Ovary (tissue), 9 donors: ENCODE results near the gene TNFAIP8L3. TPM values are rescaled to one million over a fixed set of nuclear protein-coding genes. Genes with fewer than 3 reads are reported as not detected.
A peak's percentile ranks its signal among the peaks of the same experiment; 100 is the strongest.

Experiments
- DNase-seq, 5 donors: peaks; one replicate each; pipeline ENCODE4 v3.0.0-alpha.2; 2019 to 2020
- H3K27ac ChIP-seq, 2 donors: fragments of 200-600 bp; one replicate each; pipeline versions ENCODE4 v1.5.1 to v1.8.0; 2019 to 2022
- H3K27me3 ChIP-seq: fragments of 200-600 bp; one replicate; pipeline ENCODE4 v1.8.0; 2022
- H3K36me3 ChIP-seq: fragments of 200-600 bp; sonication (generic); one replicate; pipeline ENCODE4 v1.5.1; 2019
- H3K4me1 ChIP-seq: one replicate; pipeline ENCODE4 v1.8.1; 2013; ENCODE audit warnings: mild to moderate bottlenecking, moderate library complexity; ENCODE audit not compliant: insufficient read depth
- H3K4me3 ChIP-seq: fragments of 200-600 bp; sonication (generic); one replicate; pipeline ENCODE4 v1.5.1; 2017
- H3K9me3 ChIP-seq, 2 donors: fragments of 200-600 bp in 1 of 2; sonication (generic) in 1 of 2; one replicate each; pipeline versions ENCODE4 v1.5.1 to v1.8.1; 2013 to 2019; ENCODE audit warnings: mild to moderate bottlenecking in 1 of 2, moderate library complexity in 1 of 2
- EP300 ChIP-seq: sonication (generic); formaldehyde crosslinking; IDR thresholded peaks from one replicate; pipeline ENCODE4 v1.6.1; 2017; ENCODE audit warnings: antibody characterized with exemption
- POLR2A ChIP-seq: fragments of 450-650 bp; IDR thresholded peaks from one replicate; pipeline ENCODE4 v1.6.1; 2017; ENCODE audit warnings: antibody characterized with exemption, mild to moderate bottlenecking, moderate library complexity
- WGBS, 3 donors: extraction: QIAGEN DNeasy Blood & Tissue Kit in 1 of 3; methylation state at CpG; one replicate each; pipeline versions ENCODE4 v1.1.5 to v1.1.7; 2013 to 2017; 5-methylcytosine and 5-hydroxymethylcytosine counted together
- intact Hi-C, 4 donors: fragments of 100-400 bp; cut with DNase I; formaldehyde crosslinking; loops; one replicate each; pipeline versions ENCODE4 v1.11.0 to v1.15.1; 2022 to 2023
- polyA plus RNA-seq, 2 donors: library from polyadenylated mRNA; stranded (reverse); fragments of 200-250 nt in 1 of 2; fragments of 350-450 nt in 1 of 2; fragmentation: Illumina TruSeq in 1 of 2; extraction: RNeasy Lipid Tissue Mini Kit (QIAGEN cat#74804) in 1 of 2; gene quantifications; one replicate each; pipeline ENCODE4 v1.2.3, GENCODE V29; 2013 to 2014
- total RNA-seq, 7 donors: library from RNA; depleted of rRNA in 2 of 7; stranded (reverse); fragments of >200 nt in 2 of 7; fragmentation: NEBNext Ultra II Directional in 3 of 7; extraction: Animal tissue kit (Norgen Biotek cat#: 25700) in 3 of 7; gene quantifications; one replicate each; pipeline versions ENCODE4 v1.1.0 to v1.2.4, GENCODE V29; 2016 to 2023
- TF ChIP-seq, protein P1 (sequence below), 3 donors: fragments of 450-650 bp in 2 of 3; fragments of 200-600 bp in 1 of 3; IDR thresholded peaks; one replicate each; pipeline versions ENCODE4 v1.5.1 to v1.8.0; 2016 to 2022; ENCODE audit warnings: antibody characterized with exemption in 3 of 3, mild to moderate bottlenecking in 1 of 3
- donor health status: DM: no; HTN: no; CAD: no; lungs with moderate emphysema.
- donor health status: DM: no; HTN: no; CAD: no.
- donor health status: Bipolar disorder and iron deficiency.
- donor health status: DM: yes; HTN: yes; CAD: no.
- donor health status: DM: no; HTN: no; CAD: no.
- donor health status: DM: yes; HTN: yes; CAD: no.

Gene TNFAIP8L3
- total and polyA plus RNA-seq, 9 donors, result 10.2 to 76.5 (median 24.1) TPM

GRCh38 chr15:51051776-51052175, 42.9 kb downstream of the TNFAIP8L3 start:
- no peaks in the 10 kb centered on the region for H3K9me3 ChIP-seq
- H3K36me3 ChIP-seq, result no peaks in the 10 kb centered on the region
- 62 to 74% (median 70%) methylated on average over 3 of the region's 3 CpGs for WGBS, 3 donors
- no peak for TF ChIP-seq POLR2A
- TF ChIP-seq, protein P1, sequence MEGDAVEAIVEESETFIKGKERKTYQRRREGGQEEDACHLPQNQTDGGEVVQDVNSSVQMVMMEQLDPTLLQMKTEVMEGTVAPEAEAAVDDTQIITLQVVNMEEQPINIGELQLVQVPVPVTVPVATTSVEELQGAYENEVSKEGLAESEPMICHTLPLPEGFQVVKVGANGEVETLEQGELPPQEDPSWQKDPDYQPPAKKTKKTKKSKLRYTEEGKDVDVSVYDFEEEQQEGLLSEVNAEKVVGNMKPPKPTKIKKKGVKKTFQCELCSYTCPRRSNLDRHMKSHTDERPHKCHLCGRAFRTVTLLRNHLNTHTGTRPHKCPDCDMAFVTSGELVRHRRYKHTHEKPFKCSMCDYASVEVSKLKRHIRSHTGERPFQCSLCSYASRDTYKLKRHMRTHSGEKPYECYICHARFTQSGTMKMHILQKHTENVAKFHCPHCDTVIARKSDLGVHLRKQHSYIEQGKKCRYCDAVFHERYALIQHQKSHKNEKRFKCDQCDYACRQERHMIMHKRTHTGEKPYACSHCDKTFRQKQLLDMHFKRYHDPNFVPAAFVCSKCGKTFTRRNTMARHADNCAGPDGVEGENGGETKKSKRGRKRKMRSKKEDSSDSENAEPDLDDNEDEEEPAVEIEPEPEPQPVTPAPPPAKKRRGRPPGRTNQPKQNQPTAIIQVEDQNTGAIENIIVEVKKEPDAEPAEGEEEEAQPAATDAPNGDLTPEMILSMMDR (IDR thresholded peaks at IDR 0.05), result no peak
- no peak for TF ChIP-seq EP300
- H3K4me1 ChIP-seq, result peaks cover 9% of the 10 kb centered on the region
- DNase-seq, result peak in 1 of 5 donors; percentile 27
- no peak overlapping the region for H3K4me3 ChIP-seq
- intact Hi-C loops, result no loop called here
- no peaks in the 10 kb centered on the region for H3K27me3 ChIP-seq
- no peak overlapping the region for H3K27ac ChIP-seq

DNA sequence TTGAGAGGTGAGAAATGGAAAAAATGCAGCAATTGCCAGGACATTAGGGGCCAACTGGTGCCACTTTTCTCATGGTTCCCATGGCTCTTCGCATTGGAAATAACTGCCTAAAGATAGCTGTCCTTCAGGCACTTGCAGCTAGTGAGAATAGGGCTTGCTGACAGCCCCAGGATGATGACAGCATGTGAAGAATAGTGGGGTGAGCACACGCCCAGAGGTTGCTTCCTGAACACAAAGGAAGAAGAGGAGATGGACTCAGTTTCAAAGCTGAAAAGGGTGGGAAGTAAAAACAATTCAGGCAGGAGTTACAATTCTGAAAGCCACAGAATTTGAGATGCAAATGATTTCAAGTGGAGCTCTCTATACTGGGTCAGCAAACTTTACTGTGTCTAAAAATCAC, 45.6 kb downstream of the TNFAIP8L3 start:
- DNase-seq, result no peak
- Histone ChIP-seq H3K27ac (no peak overlapping the region), H3K4me3 (no peak overlapping the region), H3K27me3 (no peaks in the 10 kb centered on the region), H3K9me3 (no peaks in the 10 kb centered on the region), H3K36me3 (no peaks in the 10 kb centered on the region), H3K4me1 (peaks cover 14% of the 10 kb centered on the region)
- intact Hi-C loops, result no loop called here
- WGBS, 3 donors, result 85 to 91% (median 88%) methylated on average over 2 of the region's 2 CpGs
- no peak for TF ChIP-seq EP300
- TF ChIP-seq, protein P1 (IDR thresholded peaks at IDR 0.05), result no peak
- no peak for TF ChIP-seq POLR2A

GRCh38 chr15:51048308-51048707, 46.4 kb downstream of the TNFAIP8L3 start:
- Histone ChIP-seq H3K27ac (no peak overlapping the region), H3K9me3 (no peaks in the 10 kb centered on the region), H3K4me3 (no peak overlapping the region), H3K36me3 (no peaks in the 10 kb centered on the region), H3K4me1 (peaks cover 17% of the 10 kb centered on the region), H3K27me3 (no peaks in the 10 kb centered on the region)
- intact Hi-C loops, result no loop called here
- no peak for DNase-seq
- no peak for TF ChIP-seq EP300
- TF ChIP-seq, protein P1 (IDR thresholded peaks at IDR 0.05), result no peak
- no peak for TF ChIP-seq POLR2A

DNA sequence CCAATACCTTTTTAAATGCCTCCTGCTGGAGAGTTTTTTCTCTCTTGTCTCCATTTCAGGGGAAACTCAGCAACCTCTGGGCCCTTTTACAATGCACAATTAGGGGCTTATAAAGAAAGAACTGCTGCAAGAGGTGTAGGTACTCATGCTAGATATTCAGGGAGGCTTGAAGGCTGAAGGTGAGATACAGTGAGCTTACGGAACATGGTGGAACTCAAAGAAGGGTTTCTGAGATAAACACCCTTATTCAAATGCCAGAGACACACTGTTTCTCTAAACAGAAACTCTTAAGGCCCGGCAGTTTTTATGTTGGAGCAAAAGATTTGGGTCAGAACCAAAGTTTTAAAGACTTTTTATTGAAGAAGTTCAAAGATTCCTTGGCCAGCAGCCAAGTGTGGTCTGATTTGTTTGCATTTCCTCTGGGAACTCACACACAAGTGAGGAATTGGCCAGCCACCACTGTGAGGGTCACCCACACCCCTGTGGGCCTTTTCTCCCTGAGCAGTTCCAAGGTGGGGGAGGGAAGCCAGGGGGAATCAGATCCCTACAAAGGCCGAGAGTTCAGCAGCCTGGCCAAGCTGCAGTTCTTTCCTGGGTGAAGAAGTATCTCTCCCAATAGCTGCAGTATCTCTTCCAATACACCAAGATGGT, 47.8 kb downstream of the TNFAIP8L3 start:
- DNase-seq, result peak; percentile 67 to 88 (median 79)
- TF ChIP-seq, protein P1 (IDR thresholded peaks at IDR 0.05), result no peak
- TF ChIP-seq POLR2A (no peak), EP300 (no peak)
- H3K36me3 ChIP-seq, result no peaks in the 10 kb centered on the region
- intact Hi-C loops, result no loop called here
- H3K4me3 ChIP-seq, result no peak overlapping the region
- H3K4me1 ChIP-seq, result peaks cover 17% of the 10 kb centered on the region
- peak overlapping the region; percentile 14 to 32 for H3K27ac ChIP-seq
- no peaks in the 10 kb centered on the region for H3K9me3 ChIP-seq
- 5 to 11% (median 10%) methylated on average over 3 of the region's 3 CpGs for WGBS, 3 donors
- no peaks in the 10 kb centered on the region for H3K27me3 ChIP-seq
